GM18517 (cell line): Measurements from ENCODE around the gene MR1.
"Not testable (repeated sequence)": the region's sequence is repeated elsewhere in the genome, so short reads cannot be mapped to it uniquely, and the experiment has no call there.

Experiments used
- ATAC-seq: cut with Tn5 transposase; IDR thresholded peaks from one replicate; pipeline ENCODE4 v1.9.1; 2021; ENCODE audit warnings: mild to moderate bottlenecking, moderate library complexity; ENCODE audit not compliant: unreplicated experiment

The MR1 gene

DNA sequence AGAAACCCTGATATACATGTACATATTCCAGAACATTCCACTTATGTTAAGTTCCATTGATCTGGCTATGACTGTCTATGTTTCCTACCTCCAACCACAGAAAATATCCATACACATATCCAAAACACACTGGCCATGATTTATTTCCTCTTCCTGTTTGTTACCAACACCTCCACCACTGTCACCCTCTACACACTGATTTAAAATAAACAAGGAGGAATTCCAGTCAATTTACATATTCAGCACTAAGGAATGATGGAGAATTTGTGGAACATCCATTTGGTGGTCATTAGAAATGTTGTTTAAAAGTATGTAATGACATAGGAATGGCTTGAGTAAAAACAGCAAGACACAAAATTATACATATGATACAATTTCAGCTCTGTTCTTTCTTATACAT is 5.6 kb upstream of the MR1 start:
- ATAC-seq = no peak

DNA sequence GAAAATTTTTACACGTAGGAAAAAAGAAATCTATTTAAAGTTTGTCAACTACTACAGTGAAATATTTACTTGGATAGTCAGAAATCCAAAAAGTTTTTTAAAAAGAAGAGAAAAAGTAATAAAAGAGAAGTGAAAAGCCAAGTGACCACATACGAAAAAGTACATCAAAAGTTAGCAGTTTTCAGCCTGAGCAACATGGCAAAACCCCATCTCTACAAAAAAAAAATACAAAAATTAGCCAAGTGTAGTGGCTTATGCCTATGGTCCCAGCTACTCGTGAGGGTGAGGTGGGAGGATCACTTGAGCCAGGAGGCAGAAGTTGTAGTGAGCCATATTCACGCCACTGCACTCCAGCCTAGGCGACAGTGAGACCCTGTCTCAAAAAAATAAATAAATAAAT is 5.2 kb upstream of the MR1 start:
- ATAC-seq = no peak

DNA sequence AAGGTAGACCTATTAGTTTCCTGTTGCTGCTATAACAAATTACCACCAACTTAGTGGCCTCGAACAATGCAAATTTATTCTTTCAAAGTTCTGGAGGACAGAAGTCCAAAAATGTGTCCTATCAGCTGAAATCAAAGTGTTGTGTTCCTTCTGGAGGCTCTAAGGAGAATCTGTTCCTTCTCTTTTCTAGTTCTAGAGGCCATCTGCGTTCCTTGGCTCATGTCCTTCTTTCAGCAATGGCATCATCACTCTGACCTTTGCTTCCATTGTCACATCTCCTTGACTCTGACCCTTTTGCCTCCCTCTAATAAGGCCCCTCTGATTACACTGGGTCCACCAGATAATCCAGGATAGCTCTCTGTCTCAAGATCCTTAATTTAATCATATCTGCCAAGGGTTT is 1.2 kb upstream of the MR1 start:
- ATAC-seq = no peak

DNA sequence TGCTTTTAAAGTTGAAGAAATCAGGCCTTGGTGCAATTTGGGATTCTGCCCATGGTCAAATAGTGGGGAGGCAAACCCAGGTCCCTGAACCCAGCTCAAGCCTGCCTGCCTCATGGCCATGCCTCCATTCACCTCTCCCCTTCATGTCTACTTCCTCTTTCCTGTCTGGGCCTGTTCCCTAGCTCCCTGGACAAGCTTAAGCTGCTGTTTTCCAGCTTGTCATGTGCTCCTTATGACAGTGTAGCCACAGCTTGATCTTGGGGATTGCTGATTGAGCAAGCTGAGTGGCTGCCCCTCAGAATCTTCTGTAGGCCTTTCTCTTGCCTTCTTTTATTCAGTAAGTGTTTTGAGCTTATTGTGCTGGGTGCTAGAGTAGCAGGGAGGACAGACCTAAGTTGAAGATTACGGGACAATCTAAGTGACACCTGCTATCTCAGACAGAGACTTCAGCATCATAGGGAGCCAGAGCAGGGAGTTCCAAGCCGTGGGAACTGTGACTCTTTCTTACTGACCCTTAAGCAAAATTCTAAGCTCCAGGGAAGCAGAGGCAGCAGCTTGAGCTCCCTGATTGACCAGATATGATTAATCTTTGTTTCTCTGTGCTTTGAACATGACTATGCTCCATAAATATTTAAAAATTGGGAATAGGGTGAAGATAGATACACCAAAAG is 520 bp upstream of the MR1 start:
- peak; percentile 22 for ATAC-seq

DNA sequence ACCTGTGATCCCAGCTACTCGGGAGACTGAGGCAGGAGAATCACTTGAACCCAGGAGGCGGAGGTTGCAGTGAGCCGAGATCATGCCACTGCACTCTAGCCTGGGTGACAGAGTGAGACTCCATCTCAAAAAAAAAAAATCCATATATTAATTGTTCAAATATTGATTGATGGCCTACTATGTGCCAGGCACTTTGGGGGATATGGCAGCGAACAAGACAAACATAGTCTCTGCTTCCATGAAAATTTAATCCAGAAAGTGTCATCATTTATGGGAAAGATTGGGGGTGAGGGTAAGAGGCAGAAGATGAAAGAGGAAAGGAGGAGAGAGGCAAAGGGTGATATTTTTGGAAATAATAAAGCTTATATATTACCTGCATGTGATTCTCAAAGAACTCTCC is 1.4 kb downstream of the MR1 start:
- ATAC-seq = not testable (repeated sequence)

DNA sequence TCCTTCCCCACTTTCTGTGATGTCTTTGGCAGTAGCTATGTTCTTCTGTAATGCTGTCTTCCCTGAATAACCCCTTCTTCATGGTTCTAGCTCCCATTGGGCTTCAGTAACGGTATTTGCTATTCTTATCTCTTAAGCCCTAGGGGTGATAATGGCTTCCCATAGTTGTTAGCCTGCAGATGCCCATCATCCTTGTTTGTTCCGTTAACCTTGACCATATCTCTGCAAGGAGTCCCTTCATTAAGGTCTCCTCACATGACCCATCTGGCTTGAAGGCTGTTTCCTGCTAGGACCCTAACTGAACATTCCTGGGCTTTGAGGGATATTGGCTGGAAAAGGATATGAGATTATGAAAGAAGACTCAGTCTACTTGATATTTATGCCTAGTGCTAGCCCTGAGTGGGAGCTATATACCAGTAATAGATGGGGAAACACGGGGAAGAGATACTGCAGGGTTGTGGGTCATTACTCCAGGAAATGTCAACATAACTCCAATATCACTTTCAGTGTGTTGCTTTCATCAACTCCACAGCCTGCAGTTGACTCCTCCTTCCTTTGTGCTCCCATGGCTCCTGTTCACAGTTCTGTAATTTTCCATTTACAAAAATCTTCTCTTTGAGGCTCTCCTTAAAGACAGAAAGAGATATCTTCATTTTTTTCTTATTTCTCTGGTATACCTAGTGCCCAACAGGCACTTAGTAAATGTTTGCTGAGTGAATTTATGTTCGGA is 2.5 kb downstream of the MR1 start:
- no peak for ATAC-seq

DNA sequence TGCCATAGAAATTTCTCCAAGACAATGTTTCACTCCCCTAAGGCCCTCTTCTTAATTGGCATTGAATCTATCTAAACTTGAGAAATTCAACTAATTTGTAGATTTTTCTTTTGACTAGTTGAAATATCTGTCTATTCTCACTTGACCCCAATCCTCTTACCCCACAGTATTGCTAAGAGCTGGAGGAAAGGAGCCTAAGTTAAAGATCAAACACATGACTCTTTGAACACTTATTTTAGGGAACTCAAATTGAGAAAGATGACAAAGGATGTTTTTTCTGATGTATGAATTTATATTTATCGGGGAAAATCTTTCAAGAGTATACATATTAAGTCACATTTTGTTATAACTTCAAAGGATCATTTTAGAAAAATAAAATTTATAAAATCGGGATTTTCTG is 3.6 kb downstream of the MR1 start:
- no peak for ATAC-seq

DNA sequence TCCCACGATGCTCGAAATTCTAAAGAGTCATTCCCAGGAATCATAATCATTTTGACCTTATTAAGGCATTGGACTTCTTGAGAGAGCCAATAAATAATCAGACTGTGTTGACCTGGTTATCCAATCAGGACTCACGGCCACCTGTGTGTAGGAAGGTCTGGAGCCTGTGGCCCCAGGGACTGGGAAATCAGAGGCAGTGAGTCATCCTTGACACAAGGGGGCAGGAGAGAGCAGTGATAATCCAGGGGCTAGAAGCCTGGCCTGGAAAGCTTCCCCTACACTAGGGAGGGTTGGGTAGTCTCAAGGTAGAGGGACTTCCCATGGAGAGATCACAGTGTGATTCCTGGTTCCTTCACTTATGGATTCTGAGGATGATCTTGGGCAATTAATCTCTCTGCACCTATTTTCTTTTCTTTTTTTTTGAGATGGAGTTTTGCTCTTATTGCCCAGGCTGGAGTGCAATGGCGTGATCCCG is 4.7 kb downstream of the MR1 start:
- peak; percentile 43 for ATAC-seq

DNA sequence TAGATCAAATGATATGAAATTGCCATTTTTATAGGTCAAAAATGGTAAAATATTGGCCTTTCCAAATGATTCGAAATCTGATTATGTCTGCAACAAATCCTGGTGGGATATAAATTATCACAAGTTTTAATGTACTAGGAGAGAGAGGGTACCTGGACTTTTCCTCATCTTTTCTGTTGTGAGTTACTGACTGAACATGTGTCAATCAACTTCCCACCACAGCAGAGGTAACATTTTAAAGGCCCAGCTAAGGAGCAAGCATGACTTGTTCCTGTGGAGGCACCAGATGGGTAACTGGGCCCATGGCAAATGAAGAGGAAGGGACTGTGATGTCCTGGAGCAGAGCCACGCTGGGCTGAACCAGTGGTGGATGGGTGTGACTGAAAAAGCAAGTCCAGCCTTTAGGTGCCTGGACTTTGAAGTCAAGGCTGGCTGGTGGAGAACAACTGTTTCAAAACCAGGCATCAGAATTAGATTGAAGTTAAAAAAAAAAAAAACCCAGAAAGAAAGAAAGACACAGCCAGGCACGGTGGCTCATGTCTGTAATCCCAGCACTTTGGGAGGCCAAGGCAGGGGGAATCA is 6.6 kb downstream of the MR1 start:
- ATAC-seq = no peak

DNA sequence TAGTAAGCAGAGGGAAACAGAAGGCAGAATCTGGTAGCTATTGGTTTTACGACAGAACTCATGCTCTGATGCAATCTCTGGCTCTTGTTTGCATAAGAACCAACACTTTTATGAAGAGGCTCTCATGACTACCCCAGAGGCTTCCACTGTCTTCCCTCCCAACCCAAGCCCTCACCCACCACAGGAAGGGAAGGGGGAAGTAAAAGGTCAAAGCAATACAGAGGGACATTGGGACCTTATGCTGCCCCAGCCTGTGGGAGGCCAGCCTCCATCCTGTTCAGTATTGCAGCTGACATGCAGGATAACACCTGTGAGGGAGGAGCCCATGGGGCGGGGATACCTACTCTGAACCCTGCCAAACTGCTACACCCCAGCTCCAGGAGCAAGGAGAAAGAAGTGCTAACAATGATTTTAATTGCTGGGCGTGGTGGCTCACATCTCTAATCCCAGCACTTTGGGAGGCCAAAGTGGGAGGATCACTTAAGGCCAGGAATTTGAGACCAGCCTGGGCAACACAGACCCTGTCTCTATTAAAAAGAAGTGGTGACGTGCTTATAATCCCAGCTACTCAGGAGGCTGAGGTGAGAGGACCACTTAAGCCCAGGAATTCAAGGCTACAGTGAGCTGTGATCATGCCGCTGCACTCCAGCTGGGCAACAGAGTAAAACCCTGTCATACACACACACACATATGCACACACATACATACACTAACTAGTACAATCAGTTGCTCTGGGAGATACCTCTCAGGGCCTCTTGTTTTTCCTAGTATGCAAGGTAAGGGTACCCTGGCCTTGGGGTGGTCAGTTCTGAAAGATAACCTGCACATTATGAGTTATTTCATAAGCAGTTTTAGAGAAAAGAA is 9.5 kb downstream of the MR1 start:
- no peak for ATAC-seq

DNA sequence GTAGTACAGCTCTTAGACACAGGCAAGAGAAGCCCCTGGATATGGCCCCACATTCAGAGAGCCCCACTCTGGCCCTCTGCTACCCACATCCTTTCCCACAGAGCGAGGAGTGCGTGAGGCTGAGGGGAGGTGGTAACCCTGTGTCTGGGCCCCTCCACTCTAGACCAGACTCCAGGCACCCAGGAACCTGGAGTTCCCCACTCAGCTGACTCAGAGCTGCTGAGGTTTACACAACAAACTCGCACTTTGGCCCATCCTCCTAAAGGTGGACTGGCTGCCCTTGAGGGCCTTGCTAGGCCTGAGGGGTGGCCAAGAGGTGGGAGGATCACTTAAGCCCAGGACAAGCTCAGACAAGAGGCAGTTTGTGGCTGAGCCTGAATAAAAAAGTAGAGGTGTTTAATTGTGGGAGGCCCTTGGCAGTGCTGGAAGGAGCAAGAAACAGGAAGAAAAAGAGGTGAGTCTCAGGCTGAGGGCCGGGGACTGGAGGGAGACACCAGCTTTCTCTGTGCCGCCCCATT is 10.7 kb downstream of the MR1 start:
- ATAC-seq = peak; percentile 80

DNA sequence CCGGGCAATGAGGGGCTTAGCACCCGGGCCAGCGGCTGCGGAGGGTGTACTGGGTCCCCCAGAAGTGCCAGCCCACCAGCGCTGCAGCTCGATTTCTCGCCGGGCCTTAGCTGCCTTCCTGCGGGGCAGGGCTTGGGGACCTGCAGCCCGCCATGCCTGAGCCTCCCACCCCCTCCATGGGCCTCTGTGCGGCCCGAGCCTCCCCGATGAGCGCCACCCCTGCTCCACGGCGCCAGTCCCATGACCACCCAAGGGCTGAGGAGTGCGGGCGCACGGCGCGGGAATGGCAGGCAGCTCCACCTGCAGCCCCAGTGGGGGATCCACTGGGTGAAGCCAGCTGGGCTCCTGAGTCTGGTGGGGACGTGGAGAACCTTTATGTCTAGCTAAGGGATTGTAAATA is 12.2 kb downstream of the MR1 start:
- ATAC-seq = not testable (repeated sequence)

DNA sequence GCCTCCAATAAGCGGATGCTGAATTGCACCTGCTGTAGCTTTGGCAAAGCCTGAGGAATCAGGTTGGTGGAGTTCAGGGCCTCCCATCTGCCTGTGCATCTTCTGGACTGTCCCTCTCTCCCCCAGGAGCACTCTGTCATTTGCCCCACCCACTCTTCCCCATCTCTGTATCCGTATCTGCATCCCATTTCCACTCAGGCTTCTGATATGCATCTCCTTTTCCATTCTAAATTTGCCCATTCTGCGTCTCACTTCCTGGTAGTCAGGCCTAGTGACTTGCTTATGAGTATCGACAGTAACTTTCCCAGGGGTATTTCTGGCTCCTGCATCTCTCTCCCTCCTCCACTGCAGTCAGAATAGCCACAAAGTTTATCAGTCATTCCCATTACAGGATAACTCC is 15.6 kb downstream of the MR1 start:
- ATAC-seq = no peak

DNA sequence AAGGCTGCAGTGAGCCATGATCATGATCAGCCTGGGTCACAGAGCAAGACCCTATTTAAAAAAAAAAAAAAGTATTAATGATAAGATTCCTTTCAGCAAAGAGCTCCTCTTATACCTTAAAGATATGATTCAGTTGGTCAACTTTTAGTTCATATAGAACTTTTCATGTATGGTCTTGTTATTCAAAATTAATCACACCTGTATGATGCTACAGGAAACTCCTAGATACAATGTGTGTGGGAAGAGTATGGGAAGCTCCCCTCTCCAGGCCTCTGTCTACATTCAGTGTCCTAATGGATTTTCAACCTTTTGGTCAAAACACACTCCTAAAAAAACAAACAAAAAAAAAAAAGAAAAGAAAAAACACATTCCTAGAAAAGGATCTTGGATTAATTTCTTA is 17.1 kb downstream of the MR1 start:
- ATAC-seq = no peak

DNA sequence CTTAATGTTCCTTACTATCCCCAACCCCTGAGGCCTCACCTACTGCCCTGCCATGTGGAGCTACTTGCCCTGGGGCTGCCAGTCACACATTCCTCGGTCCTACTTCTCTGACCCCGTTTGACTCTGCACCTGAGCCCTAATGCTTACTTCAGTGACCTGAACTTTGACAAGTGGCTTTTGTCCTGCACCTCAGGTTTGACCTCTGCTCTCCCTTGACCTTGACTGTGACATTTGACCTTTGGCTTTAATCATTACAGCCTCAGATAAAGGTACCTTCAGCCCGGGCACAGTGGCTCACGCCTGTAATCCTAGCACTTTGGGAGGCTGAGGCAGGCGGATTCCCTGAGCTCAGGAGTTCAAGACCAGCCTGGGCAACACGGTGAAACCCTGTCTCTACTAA is 22.8 kb downstream of the MR1 start:
- no peak for ATAC-seq

DNA sequence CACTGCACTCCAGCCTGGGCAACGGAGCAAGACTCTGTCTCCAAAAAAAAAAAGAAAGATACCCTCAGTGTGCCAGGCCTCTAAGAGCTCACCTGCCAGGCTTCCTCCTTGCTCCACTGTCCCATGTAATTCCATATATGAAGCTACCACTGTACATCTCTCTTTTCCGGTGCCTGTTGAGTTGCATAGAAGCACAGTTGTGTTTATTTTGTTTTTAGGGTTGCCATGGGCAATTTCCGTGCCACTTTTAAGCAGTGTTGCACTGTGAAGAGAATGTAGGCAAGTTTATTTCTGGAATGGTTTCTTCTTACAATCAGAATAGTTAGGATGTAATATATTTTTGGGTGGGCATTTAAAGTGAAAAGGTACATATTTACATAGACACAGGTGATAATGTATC is 23.3 kb downstream of the MR1 start:
- no peak for ATAC-seq

DNA sequence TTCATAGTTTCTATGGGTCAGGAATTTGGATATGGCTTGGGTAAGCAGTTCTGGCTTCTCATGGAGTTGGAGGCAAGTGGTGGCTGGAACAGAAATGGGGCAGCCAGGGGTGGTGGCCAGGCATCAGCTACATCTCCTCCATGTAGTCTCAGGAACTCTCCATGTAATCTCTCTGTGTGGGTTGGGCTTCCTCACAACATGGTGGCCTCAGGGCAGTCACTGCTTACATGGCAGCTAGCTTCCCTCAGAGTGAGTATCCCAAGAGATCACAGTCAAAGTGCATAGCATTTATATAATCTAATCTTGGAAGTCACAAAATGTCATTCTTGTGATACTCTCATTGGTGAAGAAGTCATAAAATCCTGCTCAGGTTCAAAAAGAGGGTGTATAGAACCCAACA is 25.7 kb downstream of the MR1 start:
- ATAC-seq = no peak

DNA sequence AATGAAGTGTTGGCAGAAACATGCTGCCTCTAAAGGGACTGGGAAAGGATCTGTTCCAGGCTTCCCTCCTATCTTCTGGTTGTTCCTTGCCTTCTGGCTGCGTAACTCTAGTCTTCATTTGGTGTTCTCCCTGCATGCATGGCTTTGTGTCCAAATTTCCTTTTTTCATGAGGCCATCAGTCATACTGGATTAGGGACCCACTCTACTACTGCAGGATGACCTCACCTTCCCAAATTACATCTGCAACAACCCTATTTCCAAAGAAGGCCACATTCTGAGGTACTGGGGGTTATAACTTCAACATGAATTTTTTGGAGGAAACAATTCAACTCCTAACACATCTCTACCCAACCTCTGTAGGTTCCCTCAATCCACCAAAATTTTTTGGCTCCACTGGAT is 26.3 kb downstream of the MR1 start:
- no peak for ATAC-seq

DNA sequence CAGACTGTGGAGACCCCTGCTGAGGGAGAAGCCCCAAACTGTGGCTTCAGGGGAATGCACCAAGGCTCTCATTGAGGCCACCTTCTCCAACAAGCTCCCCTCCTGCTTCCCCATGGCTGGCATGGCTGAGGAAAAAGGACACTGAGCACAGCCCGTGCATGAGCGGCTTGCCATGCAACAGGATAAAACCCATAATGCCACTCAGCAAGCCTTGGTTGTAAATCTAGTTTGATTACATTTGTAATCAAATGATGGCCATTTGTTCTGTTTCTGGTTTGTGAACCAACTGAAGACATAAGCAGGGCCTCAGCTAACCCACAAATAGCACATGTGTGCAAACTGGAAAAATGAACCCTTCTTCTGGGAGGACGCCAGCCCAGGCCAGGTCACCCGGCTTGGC is 27.2 kb downstream of the MR1 start:
- ATAC-seq = not testable (repeated sequence)

DNA sequence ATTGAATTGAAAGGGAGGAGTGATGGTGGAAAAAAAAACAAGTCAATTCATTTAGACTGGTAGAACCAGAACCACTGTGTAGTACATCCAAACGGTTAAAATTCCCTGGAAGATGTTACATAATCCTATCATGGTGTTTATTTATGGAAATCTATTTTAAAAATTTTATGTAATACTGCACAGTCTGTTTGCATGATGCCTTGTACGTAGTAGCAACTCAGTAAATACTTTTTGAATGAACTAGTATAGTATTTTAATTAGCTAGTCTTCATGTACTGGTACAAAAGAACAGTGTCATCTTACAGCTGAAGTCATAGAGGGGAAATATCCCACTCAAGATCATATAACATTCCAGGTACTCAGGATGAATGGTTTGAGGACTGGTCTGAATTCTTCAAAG is 27.7 kb downstream of the MR1 start:
- no peak for ATAC-seq
